OCI-LY7 (cell line): ENCODE measurements around the gene CNOT9. TPM values are rescaled to one million over a fixed set of nuclear protein-coding genes. Genes with fewer than 3 reads are reported as not detected.
"Not testable (repeated sequence)": the region's sequence is repeated elsewhere in the genome, so short reads cannot be mapped to it uniquely, and the experiment has no call there.

Source experiments
- BruUV-seq: library from RNA; stranded (reverse); fragments of 400-500 nt; replicated peaks from 2 replicates; lab custom pipeline; 2021; lab: Mats Ljungman, UMichigan
- CTCF ChIA-PET: fragments of 300-600 bp; sonication (Branson Sonifier 250); formaldehyde crosslinking; loops from one replicate; lab custom pipeline; 2022; ENCODE audit warnings: antibody characterized with exemption; ENCODE audit not compliant: unreplicated experiment; lab: Charles Lee
- POLR2A ChIA-PET: fragments of 300-600 bp; sonication (Branson Sonifier 250); formaldehyde crosslinking; loops from one replicate; lab custom pipeline; 2022; ENCODE audit warnings: antibody characterized with exemption; lab: Charles Lee
- DNase-seq: peaks from one replicate; pipeline ENCODE4 v3.0.0-alpha.2; 2015; ENCODE audit warnings: low spot score
- H2AFZ ChIP-seq: fragments of 200-600 bp; sonication (generic), shearing (Covaris generic); 2 replicates; pipeline ENCODE4 v1.6.1; 2014; ENCODE audit warnings: mild to moderate bottlenecking, antibody characterized with exemption, low read length, moderate library complexity
- H3K27ac ChIP-seq: fragments of 200-600 bp; sonication (generic); 2 replicates; pipeline ENCODE4 v1.5.1; 2014; ENCODE audit warnings: mixed run types, low read depth, mild to moderate bottlenecking, moderate library complexity, low read length, inconsistent platforms; ENCODE audit not compliant: poor library complexity, severe bottlenecking
- H3K36me3 ChIP-seq: fragments of 200-600 bp; sonication (generic); 2 replicates; pipeline ENCODE4 v1.6.1; 2014; ENCODE audit warnings: mild to moderate bottlenecking, antibody characterized with exemption, low read length, moderate library complexity, mixed read lengths; ENCODE audit not compliant: insufficient read depth
- H3K4me1 ChIP-seq: fragments of 200-600 bp; sonication (generic); 2 replicates; pipeline ENCODE4 v1.5.1; 2014; ENCODE audit warnings: mild to moderate bottlenecking, low read length; ENCODE audit not compliant: insufficient read depth, poor library complexity, severe bottlenecking
- H3K4me2 ChIP-seq: fragments of 200-600 bp; sonication (generic); 2 replicates; pipeline ENCODE4 v1.6.1; 2014; ENCODE audit warnings: mild to moderate bottlenecking, low read length
- H3K4me3 ChIP-seq: fragments of 200-600 bp; sonication (generic); 2 replicates; pipeline ENCODE4 v1.5.1; 2014; ENCODE audit warnings: mild to moderate bottlenecking, low read depth, low read length; ENCODE audit not compliant: poor library complexity, severe bottlenecking
- H3K79me2 ChIP-seq: fragments of 200-600 bp; sonication (generic); 2 replicates; pipeline ENCODE4 v1.6.1; 2016; ENCODE audit warnings: low read depth, mild to moderate bottlenecking, low read length, moderate library complexity, mixed read lengths; ENCODE audit not compliant: insufficient read depth
- H3K9me2 ChIP-seq: fragments of 200-600 bp; sonication (generic); 2 replicates; pipeline ENCODE4 v1.6.1; 2016; ENCODE audit warnings: mild to moderate bottlenecking, low read length, mixed read lengths; ENCODE audit not compliant: insufficient read depth
- H3K9me3 ChIP-seq: fragments of 200-600 bp; sonication (generic); 2 replicates; pipeline ENCODE4 v1.6.1; 2014; ENCODE audit warnings: mild to moderate bottlenecking, mixed run types, low read length, mixed read lengths
- H4K20me1 ChIP-seq: fragments of 200-600 bp; sonication (generic); 2 replicates; pipeline ENCODE4 v1.6.1; 2014; ENCODE audit warnings: mild to moderate bottlenecking, antibody characterized with exemption, low read length, moderate library complexity, mixed read lengths; ENCODE audit not compliant: insufficient read depth
- EZH2phosphoT487 ChIP-seq: fragments of 200-600 bp; sonication (generic); IDR thresholded peaks from 2 replicates; pipeline ENCODE4 v1.6.1; 2018; ENCODE audit warnings: low read depth, borderline replicate concordance, mild to moderate bottlenecking, mixed run types, antibody characterized with exemption, low read length, moderate library complexity, mixed read lengths
- intact Hi-C: fragments of 100-400 bp; cut with micrococcal nuclease; formaldehyde crosslinking; loops from one replicate; pipeline ENCODE4 v1.10.0; 2022; ENCODE audit not compliant: unreplicated experiment
- total RNA-seq, 2 experiments: library from RNA; depleted of rRNA in 1 of 2; stranded (reverse); fragments of >200 nt in 1 of 2; shearing (Covaris generic) in 1 of 2; gene quantifications; 2 replicates each; pipeline ENCODE4 v1.2.3, GENCODE V29; 2014 to 2022
- TF ChIP-seq, protein P1 (sequence below): fragments of 200-600 bp; sonication (generic); conservative IDR thresholded peaks from 2 replicates; pipeline ENCODE4 v1.5.1; 2014; ENCODE audit warnings: mild to moderate bottlenecking, antibody characterized with exemption, low read length, moderate library complexity, mixed read lengths

Gene CNOT9
- total RNA-seq, 2 experiments from 2014 or later = 71.6 to 94.2 TPM

GRCh38 chr2:218547511-218547910, 21.1 kb upstream of the CNOT9 start:
- intact Hi-C loops = no loop called here
- TF ChIP-seq, protein P1, sequence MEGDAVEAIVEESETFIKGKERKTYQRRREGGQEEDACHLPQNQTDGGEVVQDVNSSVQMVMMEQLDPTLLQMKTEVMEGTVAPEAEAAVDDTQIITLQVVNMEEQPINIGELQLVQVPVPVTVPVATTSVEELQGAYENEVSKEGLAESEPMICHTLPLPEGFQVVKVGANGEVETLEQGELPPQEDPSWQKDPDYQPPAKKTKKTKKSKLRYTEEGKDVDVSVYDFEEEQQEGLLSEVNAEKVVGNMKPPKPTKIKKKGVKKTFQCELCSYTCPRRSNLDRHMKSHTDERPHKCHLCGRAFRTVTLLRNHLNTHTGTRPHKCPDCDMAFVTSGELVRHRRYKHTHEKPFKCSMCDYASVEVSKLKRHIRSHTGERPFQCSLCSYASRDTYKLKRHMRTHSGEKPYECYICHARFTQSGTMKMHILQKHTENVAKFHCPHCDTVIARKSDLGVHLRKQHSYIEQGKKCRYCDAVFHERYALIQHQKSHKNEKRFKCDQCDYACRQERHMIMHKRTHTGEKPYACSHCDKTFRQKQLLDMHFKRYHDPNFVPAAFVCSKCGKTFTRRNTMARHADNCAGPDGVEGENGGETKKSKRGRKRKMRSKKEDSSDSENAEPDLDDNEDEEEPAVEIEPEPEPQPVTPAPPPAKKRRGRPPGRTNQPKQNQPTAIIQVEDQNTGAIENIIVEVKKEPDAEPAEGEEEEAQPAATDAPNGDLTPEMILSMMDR = no peak
- TF ChIP-seq EZH2phosphoT487 = no peak
- Histone ChIP-seq H2AFZ (no peak overlapping the region), H3K27ac (no peak overlapping the region), H3K4me2 (no peak overlapping the region), H4K20me1 (no peaks in the 10 kb centered on the region), H3K36me3 (peaks cover 84% of the 10 kb centered on the region), H3K9me3 (no peaks in the 10 kb centered on the region), H3K79me2 (no peaks in the 10 kb centered on the region), H3K9me2 (no peaks in the 10 kb centered on the region), H3K4me3 (no peak overlapping the region), H3K4me1 (no peaks in the 10 kb centered on the region)
- DNase-seq = no peak
- ChIA-PET CTCF (no interaction called here), POLR2A (interaction anchor here (0.7 to 1.1 kb wide), 2 partner anchors 17 to 39 kb away, joined by 4 to 8 read pairs; no protein-coding TSS in a partner anchor)
- no TSS peak for BruUV-seq

- Histone ChIP-seq H3K9me3 (no peaks in the 10 kb centered on the region), H2AFZ (no peak overlapping the region), H3K27ac (no peak overlapping the region), H3K4me1 (no peaks in the 10 kb centered on the region), H3K4me2 (no peak overlapping the region), H4K20me1 (no peaks in the 10 kb centered on the region), H3K9me2 (no peaks in the 10 kb centered on the region), H3K79me2 (no peaks in the 10 kb centered on the region), H3K4me3 (no peak overlapping the region), H3K36me3 (peaks cover 84% of the 10 kb centered on the region)
- TF ChIP-seq EZH2phosphoT487 = no peak
- TF ChIP-seq, protein P1 = no peak
- intact Hi-C loops = no loop called here
- ChIA-PET CTCF (no interaction called here), POLR2A (interaction anchor here (1.1 kb wide), 1 partner anchor 16 kb away, joined by 8 read pairs; no protein-coding TSS in a partner anchor)
- no TSS peak for BruUV-seq
- no peak for DNase-seq
These were observed 20.7 kb upstream of the CNOT9 start for GRCh38 chr2:218547978-218548377.

GRCh38 chr2:218554225-218554624, 14.4 kb upstream of the CNOT9 start:
- H3K36me3 ChIP-seq = peaks cover 96% of the 10 kb centered on the region
- H3K4me3 ChIP-seq, H3K27ac ChIP-seq, H3K4me2 ChIP-seq, H3K9me2 ChIP-seq, intact Hi-C loops, H2AFZ ChIP-seq, H3K9me3 ChIP-seq, CTCF ChIA-PET, H4K20me1 ChIP-seq, BruUV-seq, DNase-seq, H3K79me2 ChIP-seq, H3K4me1 ChIP-seq: not testable (repeated sequence)
- POLR2A ChIA-PET = interaction anchor here (0.6 to 0.7 kb wide), 2 partner anchors 10 to 15 kb away, joined by 3 read pairs; no protein-coding TSS in a partner anchor
